HAP-1 (cell line): ENCODE data around the gene MGLL.

Source experiments
- DNase-seq, 2 experiments: peaks; one replicate each; pipeline ENCODE4 v3.0.0-alpha.2; 2016 to 2020; ENCODE audit warnings: low spot score in 2 of 2
- H3K27me3 ChIP-seq: fragments of 250-450 bp; sonication (Bioruptor Pico); 2 replicates; pipeline ENCODE4 v1.5.1; 2020; ENCODE audit warnings: low read depth, mild to moderate bottlenecking, moderate library complexity
- H3K36me3 ChIP-seq: fragments of 250-450 bp; sonication (Bioruptor Pico); replicated peaks from 2 replicates; pipeline ENCODE4 v1.5.1; 2020; ENCODE audit warnings: mild to moderate bottlenecking
- H3K4me1 ChIP-seq: fragments of 250-450 bp; sonication (Bioruptor Pico); 2 replicates; pipeline ENCODE4 v1.5.1; 2020; ENCODE audit warnings: mild to moderate bottlenecking
- H3K4me3 ChIP-seq: fragments of 250-450 bp; sonication (Bioruptor Pico); 2 replicates; pipeline ENCODE4 v1.5.1; 2020; ENCODE audit warnings: mild to moderate bottlenecking, moderate library complexity
- H3K9me3 ChIP-seq: fragments of 250-450 bp; sonication (Bioruptor Pico); 2 replicates; pipeline ENCODE4 v1.5.1; 2020; ENCODE audit warnings: mild to moderate bottlenecking, moderate library complexity
- in situ Hi-C: fragments of 300-500 bp; cut with MboI; formaldehyde crosslinking; loops from 3 replicates; pipeline ENCODE4 v1.14.3; 2020; ENCODE audit warnings: low sequenced_read_pairs, inconsistent platforms, mixed read lengths

The MGLL gene

DNA sequence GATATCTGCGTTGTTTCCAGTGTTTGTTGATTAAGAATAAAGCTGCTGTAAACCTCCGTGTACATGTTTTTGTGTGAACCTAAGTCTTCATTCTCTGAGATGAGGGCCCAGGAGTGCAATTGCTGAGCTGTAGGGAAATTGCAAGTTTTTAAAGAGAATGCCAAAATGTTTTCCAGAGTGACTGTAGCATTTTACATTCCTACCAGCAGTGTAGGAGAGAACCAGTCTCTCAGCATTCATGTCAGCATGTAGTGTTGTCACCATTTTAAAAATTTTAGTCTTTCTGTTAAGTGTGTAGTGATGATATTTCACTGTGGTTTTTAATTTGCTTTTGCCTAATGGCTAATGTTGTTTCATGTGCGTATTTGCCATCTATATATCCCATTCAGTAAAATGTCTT lies 3.4 kb upstream of the MGLL start:
- no peak for DNase-seq
- no peak overlapping the region for H3K4me3 ChIP-seq
- no peaks in the 10 kb centered on the region for H3K36me3 ChIP-seq
- H3K4me1 ChIP-seq: no peaks in the 10 kb centered on the region
- in situ Hi-C loops: no loop called here
- H3K27me3 ChIP-seq: peaks cover 19% of the 10 kb centered on the region
- peaks cover 8% of the 10 kb centered on the region for H3K9me3 ChIP-seq

DNA sequence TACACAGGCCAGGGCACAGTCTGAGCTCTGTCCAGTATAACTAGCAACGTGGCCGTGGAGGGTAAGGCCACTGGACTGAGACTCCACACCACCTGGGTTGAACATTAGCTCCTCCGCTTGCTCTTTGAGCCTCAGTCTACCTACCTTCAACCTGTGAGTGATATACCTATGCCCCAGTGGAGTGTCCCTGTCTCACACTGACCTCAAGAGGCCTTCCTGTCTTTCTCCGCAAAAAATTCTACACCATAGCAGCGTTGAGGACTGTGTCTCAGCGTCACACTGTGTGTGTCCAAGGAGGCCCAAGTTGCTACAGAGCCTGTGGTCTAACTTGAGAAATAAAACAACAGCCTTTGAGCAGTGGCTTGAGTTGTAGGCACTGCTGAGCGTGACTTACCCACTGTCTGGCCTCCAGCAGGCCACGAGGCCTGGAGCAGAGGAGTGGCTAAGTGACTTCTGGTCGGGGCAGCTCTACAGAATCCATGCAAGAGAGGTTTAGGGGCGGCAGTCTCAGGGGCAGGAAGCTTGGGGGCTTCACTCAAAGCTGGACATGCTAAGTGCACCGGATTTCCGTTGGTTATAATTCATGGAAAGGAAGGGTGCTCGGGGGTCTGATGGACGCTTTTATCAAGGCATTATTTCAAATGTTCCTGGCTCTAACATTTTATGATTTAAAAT lies 2.0 kb upstream of the MGLL start:
- no peak overlapping the region for H3K4me3 ChIP-seq
- no peak for DNase-seq
- in situ Hi-C loops: no loop called here
- H3K4me1 ChIP-seq: no peaks in the 10 kb centered on the region
- H3K36me3 ChIP-seq: no peaks in the 10 kb centered on the region
- H3K27me3 ChIP-seq: peaks cover 19% of the 10 kb centered on the region
- no peaks in the 10 kb centered on the region; the same call in 1 of the 2 replicates for H3K9me3 ChIP-seq

DNA sequence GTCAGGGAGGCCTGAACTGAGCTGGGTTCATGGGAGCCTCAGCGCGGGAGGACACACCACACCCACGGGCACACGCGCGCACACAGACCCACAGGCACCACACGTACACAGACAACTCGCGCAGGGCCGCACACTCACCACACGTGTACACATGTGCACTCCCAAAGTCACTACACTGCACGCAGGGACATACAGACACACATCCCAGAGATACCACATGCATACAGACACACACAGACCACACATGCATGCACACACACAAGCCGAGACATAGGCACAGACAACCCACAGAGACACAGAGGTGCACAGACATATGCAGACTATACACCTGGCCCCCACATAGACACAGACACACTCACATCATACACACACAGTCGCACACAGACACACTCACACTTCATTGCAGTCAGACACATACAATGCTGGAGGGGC lies 1.1 kb upstream of the MGLL start:
- in situ Hi-C loops: no loop called here
- DNase-seq: no peak
- no peak overlapping the region for H3K4me3 ChIP-seq

DNA sequence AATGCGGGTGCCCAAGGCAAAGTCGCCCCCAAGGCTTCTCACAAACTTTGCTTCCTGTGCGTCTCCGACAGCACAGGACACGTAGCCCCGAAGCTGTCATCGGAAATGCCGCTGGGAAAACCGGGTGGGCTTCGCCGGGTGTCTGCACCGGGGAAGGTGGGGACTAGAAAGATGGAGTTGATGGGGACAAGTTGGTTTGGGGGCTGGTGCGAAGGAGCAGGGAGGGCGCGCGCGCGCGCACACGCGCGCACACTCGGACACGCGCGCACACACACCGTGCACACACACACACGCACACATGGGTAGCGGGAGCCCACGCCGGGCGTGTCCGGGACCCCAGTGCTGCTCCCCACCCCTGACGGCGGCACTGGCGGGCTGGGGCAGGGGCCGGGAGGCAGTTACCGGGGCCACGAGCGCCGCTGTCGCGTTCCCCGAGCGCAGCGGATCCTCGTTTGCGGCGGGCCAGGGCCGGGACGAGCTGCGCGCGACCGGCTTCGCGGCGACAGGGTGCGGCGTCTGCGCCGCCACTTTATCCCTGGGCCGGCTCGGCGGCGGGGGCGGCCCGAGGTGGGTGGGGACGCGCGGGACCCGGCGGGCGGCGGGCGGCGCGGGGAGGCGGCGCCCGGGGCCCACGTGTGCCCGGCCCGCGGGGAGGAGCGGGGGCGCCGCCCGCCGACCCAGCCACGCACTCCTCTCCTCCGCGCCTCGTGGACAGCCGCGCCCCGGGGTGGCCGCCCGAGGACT lies 539 bp upstream of the MGLL start:
- Histone ChIP-seq H3K36me3 (no peaks in the 10 kb centered on the region), H3K9me3 (no peaks in the 10 kb centered on the region), H3K4me1 (no peaks in the 10 kb centered on the region), H3K27me3 (peaks cover 19% of the 10 kb centered on the region), H3K4me3 (peak overlapping the region; percentile 31)
- DNase-seq: peak in 1 of 2 experiments; percentile 24
- in situ Hi-C loops: no loop called here

More for the DNA sequence above, 1.1 kb upstream of the MGLL start:
- H3K36me3 ChIP-seq: no peaks in the 10 kb centered on the region
- H3K4me1 ChIP-seq: no peaks in the 10 kb centered on the region
- no peaks in the 10 kb centered on the region for H3K9me3 ChIP-seq
- H3K27me3 ChIP-seq: peaks cover 19% of the 10 kb centered on the region

DNA sequence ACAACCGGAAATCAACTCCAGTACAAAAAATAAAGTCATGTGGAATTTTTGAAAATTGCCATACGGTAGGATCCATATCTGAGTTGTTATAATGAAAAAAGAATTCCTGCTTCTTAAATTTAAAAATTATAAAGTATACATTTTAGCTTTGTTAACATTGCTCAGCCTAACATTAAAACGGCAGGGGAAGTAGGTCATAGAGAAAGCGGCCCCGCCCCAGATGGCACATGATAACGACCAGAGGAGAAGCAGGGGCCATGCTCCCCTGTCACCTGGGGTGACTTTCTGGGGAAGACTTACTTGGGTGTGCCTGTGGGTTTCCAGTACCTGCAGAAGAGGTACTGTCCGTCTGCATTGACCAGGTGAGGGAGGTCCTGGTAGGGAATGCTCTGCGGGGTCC lies 921 bp downstream of the MGLL start:
- Histone ChIP-seq H3K27me3 (peaks cover 19% of the 10 kb centered on the region), H3K36me3 (no peaks in the 10 kb centered on the region), H3K9me3 (no peaks in the 10 kb centered on the region), H3K4me1 (no peaks in the 10 kb centered on the region), H3K4me3 (no peak overlapping the region)
- in situ Hi-C loops: no loop called here
- DNase-seq: no peak

DNA sequence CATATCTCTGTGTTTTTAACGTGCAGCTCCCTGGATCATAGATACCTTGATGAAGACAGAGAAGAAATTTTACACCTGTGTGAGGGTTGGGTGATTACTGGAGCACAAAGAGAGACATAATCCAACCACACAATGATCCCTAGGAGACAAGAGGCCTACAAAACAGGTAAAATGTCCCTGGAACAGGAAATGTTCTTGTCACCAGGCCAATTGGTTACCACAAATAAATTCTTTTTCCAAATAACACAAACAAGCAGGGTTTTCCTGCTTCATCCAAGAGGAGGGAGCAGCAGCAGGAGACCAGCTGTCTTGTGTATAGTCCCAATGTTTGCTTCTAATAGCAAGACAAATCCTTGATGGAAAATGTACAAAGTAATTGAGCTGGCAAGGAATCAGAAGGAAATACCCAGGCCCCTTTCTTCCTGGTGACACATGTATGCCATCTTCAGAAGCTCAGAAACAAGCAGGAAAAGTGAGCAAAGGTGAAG lies 1.4 kb downstream of the MGLL start:
- no peak for DNase-seq
- Histone ChIP-seq H3K36me3 (no peaks in the 10 kb centered on the region), H3K9me3 (no peaks in the 10 kb centered on the region), H3K4me3 (no peak overlapping the region), H3K4me1 (no peaks in the 10 kb centered on the region), H3K27me3 (peaks cover 19% of the 10 kb centered on the region)
- in situ Hi-C loops: no loop called here

DNA sequence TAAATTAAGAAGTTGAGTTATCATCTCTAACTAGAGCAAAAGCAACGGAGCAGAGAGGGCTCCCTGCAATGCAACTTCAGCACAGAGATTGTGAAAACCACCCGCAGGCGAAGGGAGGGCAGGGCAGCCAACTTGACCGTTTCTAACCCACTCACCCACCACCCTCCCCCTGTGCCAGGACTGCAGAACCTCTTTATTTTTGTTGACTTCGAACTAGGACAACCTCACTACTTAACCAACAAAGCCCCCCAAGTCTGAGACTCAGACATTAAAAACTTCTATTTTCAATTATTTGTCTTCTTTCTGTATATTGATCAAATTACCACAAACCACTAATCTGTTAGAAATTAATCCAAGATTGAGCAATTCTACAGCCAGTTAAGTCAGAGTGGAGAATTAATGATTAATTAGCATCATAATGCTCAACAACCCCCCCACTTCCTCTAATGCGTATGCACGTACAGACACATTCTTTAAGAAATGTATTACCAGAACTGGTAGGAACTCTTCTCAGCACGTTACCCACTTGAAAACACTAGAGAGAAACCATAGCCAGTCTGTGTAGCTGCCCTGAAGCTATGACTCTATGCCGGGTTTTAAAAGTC lies 2.0 kb downstream of the MGLL start:
- Histone ChIP-seq H3K36me3 (no peaks in the 10 kb centered on the region), H3K9me3 (no peaks in the 10 kb centered on the region), H3K4me3 (no peak overlapping the region), H3K27me3 (peaks cover 19% of the 10 kb centered on the region), H3K4me1 (no peaks in the 10 kb centered on the region)
- DNase-seq: peak in 1 of 2 experiments; percentile 24
- in situ Hi-C loops: no loop called here

DNA sequence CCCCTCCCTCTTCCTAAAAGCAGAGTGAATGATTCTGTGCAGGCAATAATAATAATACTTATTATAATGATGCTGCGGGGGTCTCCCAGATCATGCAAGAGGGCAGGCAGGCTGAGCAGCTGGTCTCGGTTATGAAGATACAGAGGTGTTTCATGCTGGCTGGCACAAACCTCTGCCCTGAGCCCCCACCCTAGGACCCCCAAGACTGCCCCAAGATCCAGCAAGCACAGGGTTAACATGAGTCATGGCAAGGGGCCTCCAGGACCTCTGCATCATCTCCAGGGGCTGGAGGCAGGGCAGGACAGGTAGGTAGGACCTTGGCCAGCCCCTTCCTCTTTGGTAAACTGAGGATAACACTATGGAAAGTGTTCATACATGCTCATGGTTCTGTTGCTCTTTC lies 2.7 kb downstream of the MGLL start:
- no peak for DNase-seq
- Histone ChIP-seq H3K4me1 (peaks cover 5% of the 10 kb centered on the region), H3K4me3 (no peak overlapping the region), H3K27me3 (peaks cover 19% of the 10 kb centered on the region), H3K9me3 (no peaks in the 10 kb centered on the region), H3K36me3 (no peaks in the 10 kb centered on the region)
- in situ Hi-C loops: no loop called here

DNA sequence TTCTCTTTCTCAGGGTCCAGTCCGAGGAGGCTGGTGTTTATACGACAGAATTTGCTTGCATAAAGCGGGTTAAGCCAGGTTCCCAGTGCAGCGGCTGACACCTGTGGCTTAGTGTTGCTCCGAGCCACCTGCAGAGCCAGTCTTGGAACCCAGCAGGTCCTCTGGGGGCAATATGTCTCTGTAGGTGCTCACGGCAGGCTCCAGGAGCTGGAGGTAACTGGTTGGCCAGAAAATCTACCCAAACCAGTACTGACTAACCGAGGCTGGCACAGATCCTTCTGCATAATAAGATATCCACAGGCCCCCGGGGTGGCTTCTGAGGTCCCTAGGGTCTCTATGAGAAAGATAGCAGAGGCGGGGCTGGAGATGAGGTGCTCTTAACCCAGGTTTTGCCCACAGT lies 3.2 kb downstream of the MGLL start:
- in situ Hi-C loops: no loop called here
- H3K27me3 ChIP-seq: peaks cover 19% of the 10 kb centered on the region
- H3K36me3 ChIP-seq: no peaks in the 10 kb centered on the region
- H3K9me3 ChIP-seq: no peaks in the 10 kb centered on the region
- DNase-seq: no peak
- peaks cover 9% of the 10 kb centered on the region for H3K4me1 ChIP-seq
- H3K4me3 ChIP-seq: no peak overlapping the region

DNA sequence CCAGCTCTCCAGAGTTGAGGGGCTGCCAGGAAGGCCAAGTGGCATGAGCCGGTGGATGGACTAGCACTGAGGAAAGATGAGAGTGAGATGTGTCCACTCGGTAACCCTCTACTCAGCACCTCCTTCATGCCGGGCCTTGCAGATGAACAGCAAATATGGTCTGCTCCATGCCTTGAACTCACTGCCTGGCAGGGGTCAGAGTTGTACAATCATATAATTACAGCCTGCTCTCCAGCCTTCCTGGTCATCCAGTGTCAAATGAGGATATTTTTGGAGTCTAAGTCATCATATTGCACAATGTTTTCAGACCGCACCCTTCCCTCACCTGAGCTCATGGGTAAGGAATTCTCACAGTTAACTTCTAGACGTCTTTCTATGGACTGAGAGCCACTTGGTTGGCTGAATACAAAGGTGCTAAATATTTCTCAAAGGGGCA lies 4.9 kb downstream of the MGLL start:
- H3K36me3 ChIP-seq: no peaks in the 10 kb centered on the region
- in situ Hi-C loops: no loop called here
- no peak overlapping the region for H3K4me3 ChIP-seq
- no peaks in the 10 kb centered on the region for H3K9me3 ChIP-seq
- peaks cover 14% of the 10 kb centered on the region for H3K4me1 ChIP-seq
- H3K27me3 ChIP-seq: peaks cover 14% of the 10 kb centered on the region
- no peak for DNase-seq

DNA sequence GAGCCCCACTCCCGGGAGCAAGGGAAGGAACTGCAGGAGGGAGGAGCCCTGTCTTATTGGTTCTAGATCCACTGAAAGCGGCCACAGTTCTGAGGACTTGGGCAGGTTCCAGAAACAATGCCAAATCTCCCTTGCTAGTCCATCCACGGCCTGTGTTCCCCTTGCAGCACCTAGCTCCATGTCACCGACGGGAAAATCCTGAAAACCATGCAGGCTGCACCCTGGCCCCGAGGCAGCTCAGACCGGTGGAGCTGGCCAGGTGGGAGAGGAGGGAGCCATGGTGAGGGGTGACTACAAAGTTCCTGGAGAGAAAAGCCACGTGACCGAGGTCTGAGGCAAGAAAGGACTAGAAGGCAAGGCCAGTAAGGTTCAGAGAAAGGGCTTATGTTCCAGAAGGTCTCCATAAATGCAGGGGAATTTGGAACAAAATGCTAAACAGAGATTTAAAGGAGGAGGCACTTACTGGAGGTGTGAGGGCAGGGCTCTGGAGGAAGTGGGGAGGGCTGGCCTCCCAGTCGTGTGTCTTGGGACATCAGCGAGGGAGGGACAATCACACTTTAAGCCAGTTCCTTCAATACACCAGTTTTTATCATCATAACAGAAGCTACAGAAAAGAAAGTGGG lies 5.4 kb downstream of the MGLL start:
- in situ Hi-C loops: no loop called here
- Histone ChIP-seq H3K4me3 (no peak overlapping the region), H3K27me3 (peaks cover 14% of the 10 kb centered on the region), H3K9me3 (no peaks in the 10 kb centered on the region), H3K36me3 (no peaks in the 10 kb centered on the region), H3K4me1 (peaks cover 14% of the 10 kb centered on the region)
- DNase-seq: no peak

DNA sequence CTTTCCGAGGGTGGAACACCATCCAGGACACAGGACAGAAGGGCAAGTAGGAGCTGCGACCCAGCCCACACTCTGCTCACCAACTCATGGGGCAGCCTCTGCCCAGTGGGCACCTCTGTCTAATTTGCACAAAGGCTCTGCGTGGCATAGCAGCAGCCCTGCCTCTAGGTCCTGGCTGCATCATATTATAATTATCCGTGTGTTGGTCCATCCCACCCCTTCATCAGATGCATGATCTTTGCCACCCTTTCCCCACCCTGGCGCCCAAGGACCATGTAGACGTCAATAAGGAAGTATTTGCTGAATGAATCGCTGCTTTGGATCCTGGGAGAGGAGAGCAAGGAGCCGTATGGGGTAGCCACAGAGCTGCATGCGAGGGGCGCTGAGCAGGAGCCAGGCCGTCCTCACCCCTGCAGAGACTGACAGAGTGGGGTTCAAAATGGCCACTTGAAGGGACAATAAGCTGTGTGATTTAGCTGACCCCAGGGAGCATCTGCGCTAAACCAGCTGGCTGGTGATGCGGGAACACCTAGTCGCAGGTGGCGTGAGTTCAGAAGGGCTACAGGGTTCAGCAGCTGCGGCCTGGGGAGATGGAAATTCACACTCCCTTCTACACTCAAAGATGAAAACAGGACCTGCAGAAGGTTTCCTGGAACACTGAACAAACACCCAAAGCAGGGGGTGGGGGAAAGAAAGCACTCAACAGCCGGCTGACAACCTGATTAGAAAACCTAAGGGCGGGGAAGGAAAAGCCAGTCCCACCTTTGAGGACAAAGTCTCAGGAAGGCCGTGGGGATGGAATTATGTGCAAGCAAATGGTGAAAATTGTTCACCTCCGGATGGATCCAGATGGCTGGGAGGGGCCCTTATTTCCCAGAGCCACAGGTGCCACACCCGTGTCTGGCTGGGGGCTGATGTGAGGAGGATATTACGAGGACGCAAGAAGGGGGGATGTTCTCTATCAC lies 6.4 kb downstream of the MGLL start:
- in situ Hi-C loops: no loop called here

DNA sequence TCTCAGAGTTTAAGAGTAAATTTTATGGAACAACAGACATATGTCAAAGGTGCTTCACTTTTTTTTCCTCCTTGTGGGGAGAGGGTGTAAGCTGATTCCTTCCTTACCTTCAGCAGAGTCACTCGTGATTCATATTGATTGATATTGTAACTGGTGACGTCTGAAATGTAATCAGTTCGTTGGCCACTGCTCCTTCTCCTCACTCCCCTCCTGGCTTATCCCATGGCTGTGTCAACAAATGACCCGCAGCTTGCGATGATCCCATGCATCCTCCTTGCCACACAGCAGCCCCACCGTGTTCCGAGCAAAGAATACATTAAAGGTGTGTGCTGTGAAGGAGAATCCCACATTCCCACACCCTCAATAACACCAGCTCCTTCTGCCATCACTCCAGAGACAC lies 7.3 kb downstream of the MGLL start:
- in situ Hi-C loops: no loop called here
- Histone ChIP-seq H3K4me3 (no peak overlapping the region), H3K9me3 (no peaks in the 10 kb centered on the region), H3K27me3 (peaks cover 14% of the 10 kb centered on the region; the same call in 1 of the 2 replicates), H3K4me1 (peaks cover 14% of the 10 kb centered on the region), H3K36me3 (no peaks in the 10 kb centered on the region)
- DNase-seq: no peak

More for the DNA sequence above, 6.4 kb downstream of the MGLL start:
- no peaks in the 10 kb centered on the region for H3K36me3 ChIP-seq
- no peak for DNase-seq
- peaks cover 14% of the 10 kb centered on the region for H3K4me1 ChIP-seq
- no peak overlapping the region for H3K4me3 ChIP-seq
- H3K9me3 ChIP-seq: no peaks in the 10 kb centered on the region
- H3K27me3 ChIP-seq: peaks cover 12% of the 10 kb centered on the region; the same call in 1 of the 2 replicates
